Astrocyte (in vitro differentiated cells and primary cell): ENCODE data around the gene QSOX2. TPM values are rescaled to one million over a fixed set of nuclear protein-coding genes. Genes with fewer than 3 reads are reported as not detected.

Experiments
- DNase-seq: peaks from one replicate; pipeline ENCODE4 v3.0.0-alpha.2; 2010; ENCODE audit warnings: low read depth
- FAIRE-seq: peaks from 2 replicates; lab custom pipeline; 2011; peaks lifted over from hg19 to GRCh38; lab: Jason Lieb, UNC
- H2AFZ ChIP-seq: 2 replicates; pipeline ENCODE4 v1.6.0; 2012; ENCODE audit warnings: low read depth, low read length, inconsistent platforms
- H3K27ac ChIP-seq: 2 replicates; pipeline ENCODE4 v1.5.1; 2011; ENCODE audit warnings: low read depth, low read length, inconsistent platforms
- H3K27me3 ChIP-seq: 2 replicates; pipeline ENCODE4 v1.6.0; 2011; ENCODE audit warnings: low read length, inconsistent platforms; ENCODE audit not compliant: insufficient read depth
- H3K36me3 ChIP-seq: 2 replicates; pipeline ENCODE4 v1.5.1; 2011; ENCODE audit warnings: low read length, inconsistent platforms; ENCODE audit not compliant: insufficient read depth
- H3K4me1 ChIP-seq: 2 replicates; pipeline ENCODE4 v1.5.1; 2011; ENCODE audit warnings: low read length, inconsistent platforms; ENCODE audit not compliant: insufficient read depth
- H3K4me2 ChIP-seq: 2 replicates; pipeline ENCODE4 v1.6.0; 2012; ENCODE audit warnings: low read length, inconsistent platforms
- H3K4me3 ChIP-seq: 2 replicates; pipeline ENCODE4 v1.5.1; 2011; ENCODE audit warnings: low read depth, mild to moderate bottlenecking, low read length, inconsistent platforms; ENCODE audit not compliant: insufficient read depth
- H3K79me2 ChIP-seq: 2 replicates; pipeline ENCODE4 v1.6.0; 2012; ENCODE audit warnings: mild to moderate bottlenecking, low read length, inconsistent platforms; ENCODE audit not compliant: insufficient read depth
- H3K9ac ChIP-seq: 2 replicates; pipeline ENCODE4 v1.6.0; 2012; ENCODE audit warnings: mild to moderate bottlenecking, low read length, inconsistent platforms
- H3K9me3 ChIP-seq: 2 replicates; pipeline ENCODE4 v1.5.1; 2012; ENCODE audit warnings: low read depth, mild to moderate bottlenecking, low read length, inconsistent platforms; ENCODE audit not compliant: insufficient read depth
- H4K20me1 ChIP-seq: 2 replicates; pipeline ENCODE4 v1.6.0; 2012; ENCODE audit warnings: low read length, inconsistent platforms; ENCODE audit not compliant: insufficient read depth
- H3K27ac Mint-ChIP-seq: one replicate; pipeline ENCODE4 v1.8.0; 2021; ENCODE audit warnings: mild to moderate bottlenecking, mixed read lengths; ENCODE audit not compliant: unreplicated experiment
- H3K27me3 Mint-ChIP-seq: one replicate; pipeline ENCODE4 v1.8.0; 2021; ENCODE audit warnings: low read depth, mixed read lengths; ENCODE audit not compliant: unreplicated experiment
- H3K36me3 Mint-ChIP-seq: one replicate; pipeline ENCODE4 v1.8.0; 2021; ENCODE audit warnings: low read depth, mixed read lengths; ENCODE audit not compliant: unreplicated experiment
- H3K4me1 Mint-ChIP-seq: one replicate; pipeline ENCODE4 v1.8.0; 2021; ENCODE audit warnings: low read depth, mixed read lengths; ENCODE audit not compliant: unreplicated experiment
- H3K4me3 Mint-ChIP-seq: one replicate; pipeline ENCODE4 v1.8.0; 2021; ENCODE audit warnings: mild to moderate bottlenecking, moderate library complexity, mixed read lengths; ENCODE audit not compliant: unreplicated experiment
- H3K9me3 Mint-ChIP-seq: one replicate; pipeline ENCODE4 v1.8.0; 2021; ENCODE audit warnings: mild to moderate bottlenecking, mixed read lengths; ENCODE audit not compliant: unreplicated experiment
- CTCF ChIP-seq: IDR thresholded peaks from 2 replicates; pipeline ENCODE4 v1.5.1; 2011; ENCODE audit warnings: low read depth, mild to moderate bottlenecking, inconsistent platforms, low read length, moderate library complexity; ENCODE audit not compliant: insufficient read depth
- EZH2 ChIP-seq: IDR thresholded peaks from 2 replicates; pipeline ENCODE4 v1.6.1; 2012; ENCODE audit warnings: mild to moderate bottlenecking, low read length, inconsistent platforms; ENCODE audit not compliant: insufficient read depth
- total RNA-seq: library from RNA; stranded (reverse); gene quantifications from 2 replicates; pipeline ENCODE4 v1.2.1, GENCODE V29; 2021

QSOX2 gene
- total RNA-seq, 1 donor from 2014 or later, result 20.4 TPM

- no peaks in the 10 kb centered on the region for H3K9me3 Mint-ChIP-seq
- no peak overlapping the region for H3K27ac Mint-ChIP-seq
- DNase-seq (no peak), FAIRE-seq (no peak)
- no peaks in the 10 kb centered on the region for H3K36me3 Mint-ChIP-seq
- Histone ChIP-seq H3K4me2 (no peak overlapping the region), H3K9ac (no peak overlapping the region), H3K27me3 (peaks cover 18% of the 10 kb centered on the region), H2AFZ (no peak overlapping the region), H3K36me3 (no peaks in the 10 kb centered on the region), H3K4me3 (no peak overlapping the region), H3K79me2 (no peaks in the 10 kb centered on the region), H3K27ac (no peak overlapping the region), H4K20me1 (no peaks in the 10 kb centered on the region), H3K4me1 (no peaks in the 10 kb centered on the region), H3K9me3 (no peaks in the 10 kb centered on the region)
- no peaks in the 10 kb centered on the region for H3K4me1 Mint-ChIP-seq
- peaks cover 52% of the 10 kb centered on the region for H3K27me3 Mint-ChIP-seq
- TF ChIP-seq CTCF (no peak), EZH2 (no peak)
- no peak overlapping the region for H3K4me3 Mint-ChIP-seq
Measured at GRCh38 chr9:136185596-136186366, 59.8 kb downstream of the QSOX2 start.

GRCh38 chr9:136185066-136185465 lies 60.5 kb downstream of the QSOX2 start:
- no peak overlapping the region for H3K27ac Mint-ChIP-seq
- H3K27me3 ChIP-seq, result peaks cover 12% of the 10 kb centered on the region
- no peaks in the 10 kb centered on the region for H3K9me3 ChIP-seq

More at GRCh38 chr9:136185066-136185465, 60.5 kb downstream of the QSOX2 start:
- Mint-ChIP-seq H3K9me3 (no peaks in the 10 kb centered on the region), H3K4me3 (no peak overlapping the region), H3K36me3 (no peaks in the 10 kb centered on the region), H3K4me1 (no peaks in the 10 kb centered on the region), H3K27me3 (peaks cover 50% of the 10 kb centered on the region)
- DNase-seq (no peak), FAIRE-seq (no peak)
- H3K9ac ChIP-seq, result no peak overlapping the region
- no peak overlapping the region for H3K4me3 ChIP-seq
- H3K79me2 ChIP-seq, result no peaks in the 10 kb centered on the region
- no peak overlapping the region for H3K4me2 ChIP-seq
- TF ChIP-seq CTCF (no peak), EZH2 (no peak)
- H3K27ac ChIP-seq, result no peak overlapping the region
- H4K20me1 ChIP-seq, result no peaks in the 10 kb centered on the region
- H3K4me1 ChIP-seq, result no peaks in the 10 kb centered on the region
- no peak overlapping the region for H2AFZ ChIP-seq
- no peaks in the 10 kb centered on the region for H3K36me3 ChIP-seq
